ENCODE results near the gene MYBBP1A.

Gene MYBBP1A

GRCh38 chr17:4551796-4552525 is 3.2 kb downstream of the MYBBP1A start:
- TF ChIP-seq, protein P1, sequence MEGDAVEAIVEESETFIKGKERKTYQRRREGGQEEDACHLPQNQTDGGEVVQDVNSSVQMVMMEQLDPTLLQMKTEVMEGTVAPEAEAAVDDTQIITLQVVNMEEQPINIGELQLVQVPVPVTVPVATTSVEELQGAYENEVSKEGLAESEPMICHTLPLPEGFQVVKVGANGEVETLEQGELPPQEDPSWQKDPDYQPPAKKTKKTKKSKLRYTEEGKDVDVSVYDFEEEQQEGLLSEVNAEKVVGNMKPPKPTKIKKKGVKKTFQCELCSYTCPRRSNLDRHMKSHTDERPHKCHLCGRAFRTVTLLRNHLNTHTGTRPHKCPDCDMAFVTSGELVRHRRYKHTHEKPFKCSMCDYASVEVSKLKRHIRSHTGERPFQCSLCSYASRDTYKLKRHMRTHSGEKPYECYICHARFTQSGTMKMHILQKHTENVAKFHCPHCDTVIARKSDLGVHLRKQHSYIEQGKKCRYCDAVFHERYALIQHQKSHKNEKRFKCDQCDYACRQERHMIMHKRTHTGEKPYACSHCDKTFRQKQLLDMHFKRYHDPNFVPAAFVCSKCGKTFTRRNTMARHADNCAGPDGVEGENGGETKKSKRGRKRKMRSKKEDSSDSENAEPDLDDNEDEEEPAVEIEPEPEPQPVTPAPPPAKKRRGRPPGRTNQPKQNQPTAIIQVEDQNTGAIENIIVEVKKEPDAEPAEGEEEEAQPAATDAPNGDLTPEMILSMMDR (IDR thresholded peaks at IDR 0.05): no peak
- no peaks in the 10 kb centered on the region for H3K27me3 ChIP-seq (ENCODE audit: control insufficient read depth, insufficient read depth, low read length)
- no peaks in the 10 kb centered on the region for H3K79me2 ChIP-seq
- H3K27ac ChIP-seq: no peak overlapping the region
- no peaks in the 10 kb centered on the region for H3K9me3 ChIP-seq (ENCODE audit: control insufficient read depth, low read length)
- H2AFZ ChIP-seq: no peak overlapping the region
- H3K9ac ChIP-seq: no peak overlapping the region
- H3K4me2 ChIP-seq (ENCODE audit: low read length): no peak overlapping the region
- H3K4me3 ChIP-seq (ENCODE audit: low read depth, low read length): no peak overlapping the region
- no peaks in the 10 kb centered on the region for H3K36me3 ChIP-seq (ENCODE audit: control insufficient read depth, insufficient read depth, low read length)
- H3K4me1 ChIP-seq: peaks cover 7% of the 10 kb centered on the region

DNA sequence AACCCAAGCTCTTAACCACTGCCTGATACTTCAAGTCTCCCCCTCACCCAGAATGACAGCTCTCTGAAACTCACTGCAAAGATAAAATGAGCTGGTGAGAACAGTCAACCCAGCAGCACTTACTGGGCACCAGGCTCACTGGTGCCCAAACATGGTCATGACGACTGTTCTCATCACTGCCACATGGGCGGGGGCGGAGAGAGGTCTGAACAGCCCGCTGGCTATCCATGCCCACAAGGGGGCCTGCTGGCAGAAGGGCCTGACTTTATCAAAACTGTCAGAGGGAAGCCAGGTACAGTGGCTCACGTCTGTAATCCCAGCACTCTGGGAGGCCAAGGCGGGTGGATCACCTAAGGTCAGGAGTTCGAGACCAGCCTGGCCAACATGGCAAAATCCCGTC is 4.0 kb downstream of the MYBBP1A start:
- H3K4me3 ChIP-seq (ENCODE audit: low read depth, low read length): no peak overlapping the region
- no peak overlapping the region for H3K4me2 ChIP-seq (ENCODE audit: low read length)
- H3K9ac ChIP-seq: no peak overlapping the region
- H3K4me1 ChIP-seq: peaks cover 7% of the 10 kb centered on the region
- TF ChIP-seq, protein P1 (IDR thresholded peaks at IDR 0.05): no peak
- H3K9me3 ChIP-seq (ENCODE audit: control insufficient read depth, low read length): no peaks in the 10 kb centered on the region
- no peak overlapping the region for H2AFZ ChIP-seq
- no peaks in the 10 kb centered on the region for H3K79me2 ChIP-seq
- H3K36me3 ChIP-seq (ENCODE audit: control insufficient read depth, insufficient read depth, low read length): no peaks in the 10 kb centered on the region
- no peak overlapping the region for H3K27ac ChIP-seq
- H3K27me3 ChIP-seq (ENCODE audit: control insufficient read depth, insufficient read depth, low read length): no peaks in the 10 kb centered on the region

DNA sequence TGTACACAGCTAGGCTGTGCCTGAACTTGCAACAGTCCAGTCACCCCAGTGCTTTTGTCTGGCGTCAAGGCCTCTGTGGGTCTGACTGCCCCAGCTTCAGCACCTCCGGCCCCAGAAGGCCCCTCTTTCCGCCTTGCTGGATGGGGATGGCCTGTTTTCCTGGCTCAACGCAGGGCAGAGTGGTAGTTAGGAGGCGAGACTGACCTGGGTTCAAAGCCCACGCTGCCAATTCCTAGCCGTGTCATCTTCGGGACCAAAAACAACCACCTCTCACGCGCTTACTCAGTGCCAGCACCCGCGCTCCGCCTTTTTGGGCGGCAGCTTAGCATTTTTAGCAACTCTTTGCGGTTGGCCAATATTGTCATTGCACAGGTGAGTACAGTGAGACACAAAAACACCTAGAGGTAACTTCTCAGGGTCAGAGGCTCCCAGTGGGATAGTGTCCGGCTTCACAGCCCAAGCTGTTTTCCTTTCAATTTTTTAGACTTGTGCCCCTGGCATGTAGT is 4.6 kb downstream of the MYBBP1A start:
- TF ChIP-seq, protein P1 (IDR thresholded peaks at IDR 0.05): no peak
- H3K36me3 ChIP-seq (ENCODE audit: control insufficient read depth, insufficient read depth, low read length): no peaks in the 10 kb centered on the region
- no peak overlapping the region for H3K4me2 ChIP-seq (ENCODE audit: low read length)
- H3K4me1 ChIP-seq: peaks cover 2% of the 10 kb centered on the region
- H3K79me2 ChIP-seq: no peaks in the 10 kb centered on the region
- H3K4me3 ChIP-seq (ENCODE audit: low read depth, low read length): no peak overlapping the region
- no peak overlapping the region for H3K27ac ChIP-seq
- no peaks in the 10 kb centered on the region for H3K27me3 ChIP-seq (ENCODE audit: control insufficient read depth, insufficient read depth, low read length)
- H3K9me3 ChIP-seq (ENCODE audit: control insufficient read depth, low read length): no peaks in the 10 kb centered on the region
- no peak overlapping the region for H3K9ac ChIP-seq
- H2AFZ ChIP-seq: no peak overlapping the region

DNA sequence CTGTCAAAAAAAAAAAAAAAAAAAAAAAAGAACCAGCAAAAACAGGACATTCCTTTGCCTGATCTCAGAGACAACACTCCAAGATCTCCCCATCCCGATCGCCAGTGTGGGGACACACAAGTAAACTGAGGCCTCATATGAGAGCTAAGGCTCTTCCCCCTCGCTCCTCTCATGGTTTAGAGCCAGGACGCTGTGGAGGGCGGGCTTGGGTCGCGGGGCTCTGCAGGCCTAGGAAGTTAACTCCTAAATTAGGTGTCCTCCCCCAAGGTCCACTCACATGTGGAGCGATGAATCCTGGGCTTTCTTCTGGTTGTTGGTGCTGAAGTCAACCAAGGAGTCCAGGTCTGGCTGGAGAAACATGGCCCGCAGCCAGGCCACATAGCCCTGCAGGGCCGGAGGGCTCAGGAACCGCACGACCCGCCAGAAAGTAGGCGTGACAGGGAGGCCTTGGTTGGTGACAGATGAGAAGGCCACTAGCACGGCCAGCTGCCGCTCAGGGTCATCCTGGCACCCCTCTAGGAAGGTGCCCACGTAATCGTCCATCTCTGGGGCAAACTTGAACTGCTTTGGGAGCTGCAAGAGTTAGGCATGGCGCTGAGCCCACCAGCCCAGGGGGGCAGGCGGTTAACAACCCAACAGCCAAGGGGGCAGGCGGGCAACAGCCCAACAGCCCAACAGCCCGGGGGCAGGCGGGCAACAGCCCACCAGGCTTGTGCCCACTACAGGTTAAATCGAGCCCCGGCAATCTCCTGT is 5.2 kb downstream of the MYBBP1A start:
- Histone ChIP-seq H3K9me3 (ENCODE audit: control insufficient read depth, low read length) (no peaks in the 10 kb centered on the region), H3K79me2 (no peaks in the 10 kb centered on the region), H3K4me3 (ENCODE audit: low read depth, low read length) (no peak overlapping the region), H3K4me2 (ENCODE audit: low read length) (no peak overlapping the region), H3K4me1 (no peaks in the 10 kb centered on the region), H2AFZ (no peak overlapping the region), H3K36me3 (ENCODE audit: control insufficient read depth, insufficient read depth, low read length) (no peaks in the 10 kb centered on the region), H3K27me3 (ENCODE audit: control insufficient read depth, insufficient read depth, low read length) (no peaks in the 10 kb centered on the region), H3K9ac (no peak overlapping the region), H3K27ac (no peak overlapping the region)
- TF ChIP-seq, protein P1 (IDR thresholded peaks at IDR 0.05): no peak

All from parathyroid adenoma (tissue), 2 donors.